ENCODE results near the gene CDC14A.

The CDC14A gene

GRCh38 chr1:100482748-100483147, 130.4 kb downstream of the CDC14A start:
- no peak overlapping the region for H3K4me3 ChIP-seq (ENCODE audit: low read depth, low read length)
- TF ChIP-seq CTCF (conservative IDR thresholded peaks at IDR 0.05; ENCODE audit: low read depth, low read length): no peak
- no peak for DNase-seq (ENCODE audit: low read depth)

- DNase-seq (ENCODE audit: low read depth): no peak
- H3K4me3 ChIP-seq (ENCODE audit: low read depth, low read length): no peak overlapping the region
- TF ChIP-seq CTCF (conservative IDR thresholded peaks at IDR 0.05; ENCODE audit: low read depth, low read length): no peak
These were observed 130.9 kb downstream of the CDC14A start for GRCh38 chr1:100483230-100483629.

- no peak for TF ChIP-seq CTCF (conservative IDR thresholded peaks at IDR 0.05; ENCODE audit: low read depth, low read length)
- DNase-seq (ENCODE audit: low read depth): no peak
- no peak overlapping the region for H3K4me3 ChIP-seq (ENCODE audit: low read depth, low read length)
These were observed 133.6 kb downstream of the CDC14A start for GRCh38 chr1:100485855-100486258.

GRCh38 chr1:100494393-100495084, 142.2 kb downstream of the CDC14A start:
- TF ChIP-seq CTCF (conservative IDR thresholded peaks at IDR 0.05; ENCODE audit: low read depth, low read length): no peak
- H3K4me3 ChIP-seq (ENCODE audit: low read depth, low read length): no peak overlapping the region
- peak; percentile 31 for DNase-seq (ENCODE audit: low read depth)

GRCh38 chr1:100496896-100497295, 144.6 kb downstream of the CDC14A start:
- DNase-seq (ENCODE audit: low read depth): no peak
- no peak overlapping the region for H3K4me3 ChIP-seq (ENCODE audit: low read depth, low read length)
- no peak for TF ChIP-seq CTCF (conservative IDR thresholded peaks at IDR 0.05; ENCODE audit: low read depth, low read length)

GRCh38 chr1:100497796-100498195, 145.5 kb downstream of the CDC14A start:
- TF ChIP-seq CTCF (conservative IDR thresholded peaks at IDR 0.05; ENCODE audit: low read depth, low read length): no peak
- DNase-seq (ENCODE audit: low read depth): no peak

GRCh38 chr1:100499194-100499811, 147.0 kb downstream of the CDC14A start:
- no peak for DNase-seq (ENCODE audit: low read depth)
- no peak overlapping the region for H3K4me3 ChIP-seq (ENCODE audit: low read depth, low read length)
- TF ChIP-seq CTCF (conservative IDR thresholded peaks at IDR 0.05; ENCODE audit: low read depth, low read length): no peak

More at GRCh38 chr1:100497796-100498195, 145.5 kb downstream of the CDC14A start:
- H3K4me3 ChIP-seq (ENCODE audit: low read depth, low read length): no peak overlapping the region
